H1 (cell line): ENCODE data around the gene LPIN2.

Experiments
- CTCF ChIP-seq, 3 experiments: IDR thresholded peaks; 1 replicate in 2 of 3; 2 replicates in 1 of 3; pipeline versions ENCODE4 v1.5.1 to v1.6.1; 2011; ENCODE audit warnings: low read length in 3 of 3, mild to moderate bottlenecking in 3 of 3, inconsistent platforms in 2 of 3, low read depth in 1 of 3, moderate library complexity in 1 of 3; ENCODE audit not compliant: insufficient read depth in 1 of 3; ENCODE audit errors: control extremely low read depth in 1 of 3
- EGR1 ChIP-seq: IDR thresholded peaks from 2 replicates; pipeline ENCODE4 v1.6.1; 2011; ENCODE audit warnings: low read depth, low read length, borderline replicate concordance
- POLR2A ChIP-seq, 2 experiments: IDR thresholded peaks; 1 replicate in 1 of 2; 2 replicates in 1 of 2; pipeline ENCODE4 v1.6.1; 2011; ENCODE audit warnings: low read depth in 2 of 2, low read length in 2 of 2, mild to moderate bottlenecking in 2 of 2; ENCODE audit errors: control extremely low read depth in 1 of 2

GRCh38 chr18:2971741-2972552 is 41.0 kb downstream of the LPIN2 start:
- no peak for TF ChIP-seq EGR1
- no peak for TF ChIP-seq CTCF (IDR thresholded peaks at IDR 0.05; ENCODE audit: control extremely low read depth in 1 of 3, insufficient read depth in 1 of 3, low read depth in 1 of 3, low read length in 3 of 3)
- no peak for TF ChIP-seq POLR2A (IDR thresholded peaks at IDR 0.05; ENCODE audit: control extremely low read depth in 1 of 2, low read depth in 2 of 2, low read length in 2 of 2)
